GM23338 (cell line): ENCODE results near the gene TRIM14. TPM values are rescaled to one million over a fixed set of nuclear protein-coding genes. Genes with fewer than 3 reads are reported as not detected.

Experiments used
- ATAC-seq: fragments of 200-7000 bp; cut with Tn5 transposase; 3 replicates; pipeline ENCODE4 v1.9.1; 2020
- DNase-seq: peaks from one replicate; pipeline ENCODE4 v3.0.0-alpha.2; 2015; ENCODE audit warnings: low spot score
- H2AFZ ChIP-seq: fragments of 200-600 bp; sonication (generic); 2 replicates; pipeline ENCODE4 v1.8.0; 2016; ENCODE audit warnings: antibody characterized with exemption, mild to moderate bottlenecking, moderate library complexity
- H3F3A ChIP-seq: fragments of 200-600 bp; sonication (generic); replicated peaks from 2 replicates; pipeline ENCODE4 v1.8.0; 2017; ENCODE audit warnings: antibody characterized with exemption, mixed run types, low read depth
- H3K27ac ChIP-seq: fragments of 200-600 bp; sonication (generic); 2 replicates; pipeline ENCODE4 v1.6.1; 2016; ENCODE audit warnings: low read depth
- H3K27me3 ChIP-seq: fragments of 200-600 bp; sonication (generic); 2 replicates; pipeline ENCODE4 v1.8.0; 2016; ENCODE audit warnings: mild to moderate bottlenecking, mixed run types, moderate library complexity; ENCODE audit not compliant: insufficient read depth
- H3K36me3 ChIP-seq: fragments of 200-600 bp; sonication (generic); 2 replicates; pipeline ENCODE4 v1.8.0; 2016; ENCODE audit warnings: mild to moderate bottlenecking; ENCODE audit not compliant: insufficient read depth
- H3K4me1 ChIP-seq: fragments of 200-600 bp; sonication (generic); 2 replicates; pipeline ENCODE4 v1.8.0; 2016; ENCODE audit warnings: mild to moderate bottlenecking, moderate library complexity; ENCODE audit not compliant: insufficient read depth
- H3K4me2 ChIP-seq: fragments of 200-600 bp; sonication (generic); 2 replicates; pipeline ENCODE4 v1.7.1; 2017; ENCODE audit warnings: mixed run types
- H3K4me3 ChIP-seq: fragments of 200-600 bp; sonication (generic); 2 replicates; pipeline ENCODE4 v1.6.1; 2016; ENCODE audit warnings: mixed run types
- H3K79me2 ChIP-seq: fragments of 200-600 bp; sonication (generic); replicated peaks from 2 replicates; pipeline ENCODE4 v1.8.0; 2017; ENCODE audit warnings: mild to moderate bottlenecking; ENCODE audit not compliant: insufficient read depth
- H3K9me2 ChIP-seq: fragments of 200-600 bp; sonication (generic); 2 replicates; pipeline ENCODE4 v1.8.0; 2017; ENCODE audit not compliant: insufficient read depth
- H4K20me1 ChIP-seq: fragments of 200-600 bp; sonication (generic); replicated peaks from 2 replicates; pipeline ENCODE4 v1.8.0; 2017; ENCODE audit warnings: mild to moderate bottlenecking; ENCODE audit not compliant: insufficient read depth
- H3K27ac Mint-ChIP-seq: 2 replicates; pipeline ENCODE4 v1.8.0; 2020; ENCODE audit warnings: inconsistent platforms, mild to moderate bottlenecking, moderate library complexity, mixed read lengths
- H3K27me3 Mint-ChIP-seq: 3 replicates; pipeline ENCODE4 v1.8.0; 2022; ENCODE audit warnings: low read depth, mild to moderate bottlenecking, moderate library complexity, mixed read lengths, inconsistent platforms; ENCODE audit not compliant: insufficient read depth, poor library complexity
- H3K36me3 Mint-ChIP-seq: 3 replicates; pipeline ENCODE4 v1.8.0; 2021; ENCODE audit warnings: low read depth, mild to moderate bottlenecking, inconsistent platforms, moderate library complexity, mixed read lengths
- H3K4me1 Mint-ChIP-seq: 3 replicates; pipeline ENCODE4 v1.8.0; 2020; ENCODE audit warnings: mild to moderate bottlenecking, inconsistent platforms, mixed read lengths
- H3K4me3 Mint-ChIP-seq: 3 replicates; pipeline ENCODE4 v1.8.0; 2021; ENCODE audit warnings: moderate library complexity, mild to moderate bottlenecking, inconsistent platforms, mixed read lengths
- H3K9me3 Mint-ChIP-seq: 3 replicates; pipeline ENCODE4 v1.8.0; 2020; ENCODE audit warnings: moderate library complexity, mild to moderate bottlenecking, inconsistent platforms, mixed read lengths
- ETS1 ChIP-seq: IDR thresholded peaks from 2 replicates; pipeline ENCODE4 v1.6.1; 2016; ENCODE audit warnings: antibody characterized with exemption
- EZH2 ChIP-seq: fragments of 200-600 bp; sonication (generic); IDR thresholded peaks from one replicate; pipeline ENCODE4 v1.8.0; 2017; ENCODE audit warnings: antibody characterized with exemption, mild to moderate bottlenecking, low read depth; ENCODE audit not compliant: unreplicated experiment
- EZH2phosphoT487 ChIP-seq: fragments of 200-600 bp; sonication (generic); IDR thresholded peaks from one replicate; pipeline ENCODE4 v1.8.1; 2018; ENCODE audit warnings: antibody characterized with exemption; ENCODE audit not compliant: unreplicated experiment
- JUNB ChIP-seq: IDR thresholded peaks from one replicate; pipeline ENCODE4 v1.6.1; 2016; ENCODE audit warnings: antibody characterized with exemption; ENCODE audit not compliant: unreplicated experiment
- NANOG ChIP-seq: IDR thresholded peaks from 2 replicates; pipeline ENCODE4 v1.6.1; 2016; ENCODE audit warnings: antibody characterized with exemption, borderline replicate concordance
- REST ChIP-seq: IDR thresholded peaks from one replicate; pipeline ENCODE4 v1.6.1; 2018; ENCODE audit warnings: antibody characterized with exemption; ENCODE audit not compliant: unreplicated experiment
- STAT1 ChIP-seq: IDR thresholded peaks from one replicate; pipeline ENCODE4 v1.6.1; 2016; ENCODE audit warnings: antibody characterized with exemption; ENCODE audit not compliant: unreplicated experiment
- ZNF114 ChIP-seq: fragments of 250-450 bp; sonication (Bioruptor Pico); IDR thresholded peaks from 2 replicates; pipeline ENCODE4 v1.5.0; 2020; ENCODE audit warnings: mild to moderate bottlenecking, moderate library complexity
- ZNF331 ChIP-seq: fragments of 250-450 bp; sonication (Bioruptor Pico); IDR thresholded peaks from 2 replicates; pipeline ENCODE4 v1.5.0; 2020; ENCODE audit warnings: low read depth, mild to moderate bottlenecking, moderate library complexity
- ZNF462 ChIP-seq: fragments of 250-450 bp; sonication (Bioruptor Pico); IDR thresholded peaks from 2 replicates; pipeline ENCODE4 v1.5.0; 2020; ENCODE audit warnings: mild to moderate bottlenecking, moderate library complexity
- polyA plus RNA-seq: library from polyadenylated mRNA; unstranded; fragments of >200 nt; fragmentation: Nextera tagmentation; extraction: Ambion mirVana; gene quantifications from 2 replicates; pipeline ENCODE4 v1.2.1, GENCODE V29; 2016
- total RNA-seq: library from RNA; depleted of rRNA; stranded (reverse); fragments of >200 nt; shearing (Covaris generic); gene quantifications from 2 replicates; pipeline ENCODE4 v1.2.3, GENCODE V29; 2014

Gene TRIM14
- total and polyA plus RNA-seq, 2 experiments from 2014 or later = 17.2 to 25.3 TPM

- DNase-seq (no peak), ATAC-seq (no peak)
- no peaks in the 10 kb centered on the region for H3K36me3 Mint-ChIP-seq
- Histone ChIP-seq H3K4me3 (no peak overlapping the region), H3K4me2 (no peak overlapping the region), H4K20me1 (no peaks in the 10 kb centered on the region), H3K9me2 (no peaks in the 10 kb centered on the region), H3F3A (no peaks in the 10 kb centered on the region), H3K36me3 (no peaks in the 10 kb centered on the region), H3K79me2 (no peaks in the 10 kb centered on the region), H2AFZ (no peak overlapping the region), H3K27me3 (no peaks in the 10 kb centered on the region), H3K4me1 (no peaks in the 10 kb centered on the region), H3K27ac (no peak overlapping the region)
- no peaks in the 10 kb centered on the region for H3K9me3 Mint-ChIP-seq
- no peak overlapping the region for H3K27ac Mint-ChIP-seq
- TF ChIP-seq EZH2phosphoT487 (no peak), NANOG (no peak), ZNF114 (no peak), JUNB (no peak), ZNF331 (CRISPR knock-in tag) (no peak), REST (no peak), STAT1 (no peak), ETS1 (no peak), ZNF462 (CRISPR knock-in tag) (no peak), EZH2 (no peak)
- H3K4me3 Mint-ChIP-seq = no peak overlapping the region
- no peaks in the 10 kb centered on the region for H3K4me1 Mint-ChIP-seq
- no peaks in the 10 kb centered on the region for H3K27me3 Mint-ChIP-seq
Measured at GRCh38 chr9:98047002-98047401, 72.0 kb downstream of the TRIM14 start.
